H9 (cell line): ENCODE data around the gene HSPA1L. TPM values are rescaled to one million over a fixed set of nuclear protein-coding genes. Genes with fewer than 3 reads are reported as not detected.

ENCODE experiments used
- DNase-seq: peaks from one replicate; pipeline ENCODE4 v3.0.0-alpha.2; 2017
- H2AFZ ChIP-seq: one replicate; pipeline ENCODE4 v1.6.1; 2013; ENCODE audit warnings: mild to moderate bottlenecking, low read length, control low read depth, moderate library complexity
- H2AK5ac ChIP-seq: 2 replicates; pipeline ENCODE4 v1.6.1; 2013; ENCODE audit warnings: low read length, control low read depth, mixed read lengths; ENCODE audit not compliant: insufficient read length
- H2BK120ac ChIP-seq: one replicate; pipeline ENCODE4 v1.6.1; 2013; ENCODE audit warnings: low read depth, mild to moderate bottlenecking, low read length, control low read depth, inconsistent platforms; ENCODE audit not compliant: poor library complexity, severe bottlenecking
- H2BK12ac ChIP-seq: 2 replicates; pipeline ENCODE4 v1.6.1; 2013; ENCODE audit warnings: low read length, control low read depth, mixed read lengths, low read depth; ENCODE audit not compliant: insufficient read length
- H2BK15ac ChIP-seq: 2 replicates; pipeline ENCODE4 v1.6.1; 2013; ENCODE audit warnings: low read depth, low read length, control low read depth
- H2BK20ac ChIP-seq: one replicate; pipeline ENCODE4 v1.6.1; 2013; ENCODE audit warnings: low read depth, mild to moderate bottlenecking, low read length, control low read depth, inconsistent platforms; ENCODE audit not compliant: poor library complexity, severe bottlenecking
- H2BK5ac ChIP-seq: 2 replicates; pipeline ENCODE4 v1.6.1; 2013; ENCODE audit warnings: low read length, control low read depth, mixed read lengths; ENCODE audit not compliant: insufficient read length
- H3K14ac ChIP-seq: 2 replicates; pipeline ENCODE4 v1.6.1; 2013; ENCODE audit warnings: low read length, control low read depth; ENCODE audit not compliant: insufficient read depth
- H3K18ac ChIP-seq: 2 replicates; pipeline ENCODE4 v1.6.1; 2013; ENCODE audit warnings: low read depth, mild to moderate bottlenecking, mixed read lengths, low read length, control low read depth; ENCODE audit not compliant: insufficient read length
- H3K23ac ChIP-seq: 2 replicates; pipeline ENCODE4 v1.6.1; 2013; ENCODE audit warnings: low read length, control low read depth, mixed read lengths, low read depth; ENCODE audit not compliant: insufficient read length
- H3K23me2 ChIP-seq: 2 replicates; pipeline ENCODE4 v1.6.1; 2013; ENCODE audit warnings: low read depth, mild to moderate bottlenecking, mixed read lengths, low read length, control low read depth; ENCODE audit not compliant: insufficient read length, poor library complexity, severe bottlenecking
- H3K27ac ChIP-seq: 2 replicates; pipeline ENCODE4 v1.5.1; 2013; ENCODE audit warnings: low read length, control low read depth, mixed read lengths, low read depth; ENCODE audit not compliant: insufficient read length
- H3K27me3 ChIP-seq: 2 replicates; pipeline ENCODE4 v1.6.1; 2013; ENCODE audit warnings: low read length, control low read depth, inconsistent platforms; ENCODE audit not compliant: insufficient read depth
- H3K4ac ChIP-seq: 2 replicates; pipeline ENCODE4 v1.6.1; 2013; ENCODE audit warnings: low read depth, mild to moderate bottlenecking, control low read depth, inconsistent platforms, low read length, moderate library complexity
- H3K4me1 ChIP-seq: 2 replicates; pipeline ENCODE4 v1.6.1; 2013; ENCODE audit warnings: low read length, control low read depth, inconsistent platforms; ENCODE audit not compliant: insufficient read depth
- H3K4me2 ChIP-seq: 2 replicates; pipeline ENCODE4 v1.6.1; 2013; ENCODE audit warnings: low read length, control low read depth, mixed read lengths; ENCODE audit not compliant: insufficient read length, insufficient read depth
- H3K56ac ChIP-seq: 2 replicates; pipeline ENCODE4 v1.6.1; 2013; ENCODE audit warnings: low read depth, mild to moderate bottlenecking, mixed read lengths, low read length, control low read depth; ENCODE audit not compliant: insufficient read length
- H3K79me1 ChIP-seq: 2 replicates; pipeline ENCODE4 v1.6.1; 2013; ENCODE audit warnings: low read depth, mild to moderate bottlenecking, moderate library complexity, low read length, control low read depth, inconsistent platforms; ENCODE audit not compliant: insufficient read depth, poor library complexity, severe bottlenecking
- H3K79me2 ChIP-seq: 2 replicates; pipeline ENCODE4 v1.6.1; 2013; ENCODE audit warnings: low read length, control low read depth, inconsistent platforms; ENCODE audit not compliant: insufficient read depth
- H3K9ac ChIP-seq: 2 replicates; pipeline ENCODE4 v1.6.1; 2013; ENCODE audit warnings: low read length, control low read depth, mixed read lengths; ENCODE audit not compliant: insufficient read length; ENCODE audit errors: extremely low read depth
- H3K9me3 ChIP-seq: one replicate; pipeline ENCODE4 v1.6.1; 2013; ENCODE audit warnings: low read depth, low read length, inconsistent platforms; ENCODE audit not compliant: control insufficient read depth
- H3T11ph ChIP-seq: one replicate; pipeline ENCODE4 v1.6.1; 2013; ENCODE audit warnings: mild to moderate bottlenecking, low read length, control low read depth, inconsistent platforms
- H4K20me1 ChIP-seq: one replicate; pipeline ENCODE4 v1.6.1; 2013; ENCODE audit not compliant: control insufficient read depth, insufficient read length, insufficient read depth
- H4K5ac ChIP-seq: 2 replicates; pipeline ENCODE4 v1.6.1; 2013; ENCODE audit warnings: low read depth, mild to moderate bottlenecking, mixed read lengths, low read length, control low read depth; ENCODE audit not compliant: insufficient read length
- H4K8ac ChIP-seq: replicated peaks from 2 replicates; pipeline ENCODE4 v1.6.1; 2013; ENCODE audit warnings: low read length, control low read depth, mixed read lengths, low read depth; ENCODE audit not compliant: insufficient read length
- H4K91ac ChIP-seq: 2 replicates; pipeline ENCODE4 v1.6.1; 2013; ENCODE audit warnings: low read depth, mild to moderate bottlenecking, moderate library complexity, mixed read lengths, low read length, control low read depth; ENCODE audit not compliant: insufficient read length
- H3K27ac Mint-ChIP-seq, 3 experiments: 2 replicates in 2 of 3; 3 replicates in 1 of 3; pipeline ENCODE4 v1.8.0; 2020 to 2021; ENCODE audit warnings: mixed read lengths in 3 of 3, mild to moderate bottlenecking in 1 of 3, moderate library complexity in 1 of 3
- H3K27me3 Mint-ChIP-seq: 2 replicates; pipeline ENCODE4 v1.8.0; 2021; ENCODE audit warnings: low read depth, mild to moderate bottlenecking, moderate library complexity, mixed read lengths
- H3K36me3 Mint-ChIP-seq, 3 experiments: 2 replicates in 2 of 3; 3 replicates in 1 of 3; pipeline ENCODE4 v1.8.0; 2020 to 2021; ENCODE audit warnings: low read depth in 3 of 3, mixed read lengths in 3 of 3; ENCODE audit not compliant: insufficient read depth in 1 of 3
- H3K4me1 Mint-ChIP-seq, 2 experiments: 2 replicates each; pipeline ENCODE4 v1.8.0; 2020; ENCODE audit warnings: mixed read lengths in 2 of 2
- H3K4me3 Mint-ChIP-seq, 2 experiments: 2 replicates in 1 of 2; 3 replicates in 1 of 2; pipeline ENCODE4 v1.8.0; 2020 to 2021; ENCODE audit warnings: mild to moderate bottlenecking in 2 of 2, mixed read lengths in 2 of 2, moderate library complexity in 1 of 2
- H3K9me3 Mint-ChIP-seq, 2 experiments: 2 replicates in 1 of 2; 3 replicates in 1 of 2; pipeline ENCODE4 v1.8.0; 2020; ENCODE audit warnings: mild to moderate bottlenecking in 2 of 2, mixed read lengths in 2 of 2, moderate library complexity in 1 of 2
- WGBS: extraction: QIAGEN DNeasy Blood & Tissue Kit; methylation state at CpG from one replicate; pipeline ENCODE4 v1.1.7; 2013; ENCODE audit warnings: missing lambda C conversion rate, low lambda C conversion rate, mixed read lengths; ENCODE audit not compliant: insufficient read length; ENCODE audit errors: extremely low coverage; 5-methylcytosine and 5-hydroxymethylcytosine counted together
- total RNA-seq: library from RNA; stranded (reverse); gene quantifications from 2 replicates; pipeline ENCODE4 v1.2.1, GENCODE V29; 2021
- TF ChIP-seq, protein P1 (sequence below): fragments of 200-600 bp; sonication (generic); conservative IDR thresholded peaks from 3 replicates; pipeline ENCODE4 v1.8.0; 2021; ENCODE audit warnings: antibody characterized with exemption, mild to moderate bottlenecking

The HSPA1L gene
- total RNA-seq, 1 experiment from 2014 or later, result 2.5 TPM

- H4K8ac ChIP-seq, result no peak overlapping the region
- no peak overlapping the region for H2BK120ac ChIP-seq
- peaks cover 5 to 10% of the 10 kb centered on the region in 2 experiments; a peak in 3 of 4 replicates for H3K4me1 Mint-ChIP-seq
- no peak for DNase-seq
- no peak overlapping the region for H3K9ac ChIP-seq
- H3K27me3 Mint-ChIP-seq, result no peaks in the 10 kb centered on the region
- H2BK12ac ChIP-seq, result no peak overlapping the region
- no peak overlapping the region for H4K91ac ChIP-seq
- H3K14ac ChIP-seq, result no peak overlapping the region
- H2BK15ac ChIP-seq, result no peak overlapping the region
- no peak overlapping the region for H4K5ac ChIP-seq
- H3K23me2 ChIP-seq, result no peaks in the 10 kb centered on the region
- no peaks in the 10 kb centered on the region for H3K27me3 ChIP-seq
- H2BK5ac ChIP-seq, result no peak overlapping the region
- H3K9me3 ChIP-seq, result no peaks in the 10 kb centered on the region
- H2BK20ac ChIP-seq, result no peak overlapping the region
- no peak overlapping the region for H3K27ac ChIP-seq
- H2AK5ac ChIP-seq, result no peak overlapping the region
- no peaks in the 10 kb centered on the region for H3K9me3 Mint-ChIP-seq
- H3K56ac ChIP-seq, result no peak overlapping the region
- no peak overlapping the region for H3K4me3 Mint-ChIP-seq
- no peak overlapping the region for H3K27ac Mint-ChIP-seq
- no peaks in the 10 kb centered on the region for H3K4me1 ChIP-seq
- H2AFZ ChIP-seq, result no peak overlapping the region
- WGBS, result no CpG with 5 or more reads among the region's 43 CpGs
- H3K23ac ChIP-seq, result no peak overlapping the region
- peaks cover 37 to 61% (median 44%) of the 10 kb centered on the region in 3 experiments for H3K36me3 Mint-ChIP-seq
- no peaks in the 10 kb centered on the region for H4K20me1 ChIP-seq
- no peak overlapping the region for H3T11ph ChIP-seq
- H3K79me2 ChIP-seq, result no peaks in the 10 kb centered on the region
- H3K79me1 ChIP-seq, result no peaks in the 10 kb centered on the region
- H3K4me2 ChIP-seq, result no peak overlapping the region
- no peak overlapping the region for H3K4ac ChIP-seq
- TF ChIP-seq, protein P1, sequence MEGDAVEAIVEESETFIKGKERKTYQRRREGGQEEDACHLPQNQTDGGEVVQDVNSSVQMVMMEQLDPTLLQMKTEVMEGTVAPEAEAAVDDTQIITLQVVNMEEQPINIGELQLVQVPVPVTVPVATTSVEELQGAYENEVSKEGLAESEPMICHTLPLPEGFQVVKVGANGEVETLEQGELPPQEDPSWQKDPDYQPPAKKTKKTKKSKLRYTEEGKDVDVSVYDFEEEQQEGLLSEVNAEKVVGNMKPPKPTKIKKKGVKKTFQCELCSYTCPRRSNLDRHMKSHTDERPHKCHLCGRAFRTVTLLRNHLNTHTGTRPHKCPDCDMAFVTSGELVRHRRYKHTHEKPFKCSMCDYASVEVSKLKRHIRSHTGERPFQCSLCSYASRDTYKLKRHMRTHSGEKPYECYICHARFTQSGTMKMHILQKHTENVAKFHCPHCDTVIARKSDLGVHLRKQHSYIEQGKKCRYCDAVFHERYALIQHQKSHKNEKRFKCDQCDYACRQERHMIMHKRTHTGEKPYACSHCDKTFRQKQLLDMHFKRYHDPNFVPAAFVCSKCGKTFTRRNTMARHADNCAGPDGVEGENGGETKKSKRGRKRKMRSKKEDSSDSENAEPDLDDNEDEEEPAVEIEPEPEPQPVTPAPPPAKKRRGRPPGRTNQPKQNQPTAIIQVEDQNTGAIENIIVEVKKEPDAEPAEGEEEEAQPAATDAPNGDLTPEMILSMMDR, result no peak
- no peak overlapping the region for H3K18ac ChIP-seq
Measured at GRCh38 chr6:31778999-31779885, 35.8 kb downstream of the HSPA1L start.
